Naive B cell (primary cell): ENCODE measurements around the gene SPDYE3. TPM values are rescaled to one million over a fixed set of nuclear protein-coding genes. Genes with fewer than 3 reads are reported as not detected.
"Not testable (repeated sequence)": the region's sequence is repeated elsewhere in the genome, so short reads cannot be mapped to it uniquely, and the experiment has no call there.

Source experiments
- ATAC-seq, 2 donors: fragments of 150-1000 bp; cut with Tn5 transposase; 2 replicates each; pipeline ENCODE4 v1.10.0; 2021; ENCODE audit warnings: low read depth in 2 of 2, mild to moderate bottlenecking in 2 of 2, moderate library complexity in 2 of 2
- DNase-seq: peaks from one replicate; pipeline ENCODE4 v3.0.0; 2022
- H3K27ac Mint-ChIP-seq, 6 donors: one replicate each; pipeline ENCODE4 v1.8.0; 2020 to 2022; ENCODE audit warnings: mild to moderate bottlenecking in 6 of 6, mixed read lengths in 6 of 6, moderate library complexity in 5 of 6, inconsistent platforms in 2 of 6
- H3K27me3 Mint-ChIP-seq, 3 donors: one replicate each; pipeline ENCODE4 v1.8.0; 2021 to 2022; ENCODE audit warnings: mixed read lengths in 3 of 3, mild to moderate bottlenecking in 1 of 3
- H3K36me3 Mint-ChIP-seq, 2 donors: one replicate each; pipeline ENCODE4 v1.8.0; 2020 to 2022; ENCODE audit warnings: mixed read lengths in 2 of 2, inconsistent platforms in 1 of 2, mild to moderate bottlenecking in 1 of 2
- H3K4me1 Mint-ChIP-seq, 3 donors: one replicate each; pipeline ENCODE4 v1.8.0; 2020 to 2022; ENCODE audit warnings: mixed read lengths in 3 of 3, inconsistent platforms in 1 of 3, mild to moderate bottlenecking in 1 of 3, moderate library complexity in 1 of 3
- H3K4me3 Mint-ChIP-seq, 8 donors: one replicate each; pipeline ENCODE4 v1.8.0; 2020 to 2022; ENCODE audit warnings: mild to moderate bottlenecking in 8 of 8, mixed read lengths in 8 of 8, moderate library complexity in 8 of 8, inconsistent platforms in 2 of 8
- H3K9me3 Mint-ChIP-seq, 7 donors: one replicate each; pipeline ENCODE4 v1.8.0; 2020 to 2022; ENCODE audit warnings: mixed read lengths in 7 of 7, mild to moderate bottlenecking in 5 of 7, inconsistent platforms in 2 of 7, moderate library complexity in 1 of 7
- polyA plus RNA-seq, 6 donors: library from polyadenylated mRNA; unstranded; fragments of 300-500 nt; fragmentation: Illumina TruSeq; gene quantifications; one replicate each; pipeline ENCODE4 v1.2.3, GENCODE V29; 2021; ENCODE audit warnings: low read depth in 6 of 6

Gene SPDYE3
- 10 to 100 TPM in 1 of 6 donors, 1 to 10 TPM in 5; 5.0 to 10.3 (median 8.5) TPM for polyA plus RNA-seq

- ATAC-seq, H3K4me3 Mint-ChIP-seq, H3K4me1 Mint-ChIP-seq, H3K36me3 Mint-ChIP-seq, DNase-seq, H3K27me3 Mint-ChIP-seq, H3K9me3 Mint-ChIP-seq: not testable (repeated sequence)
- peak within 1 kb of the TSS in 1 of 6 donors; percentile 83 for H3K27ac Mint-ChIP-seq
These were observed at the start of gene SPDYE3 for GRCh38 chr7:100307402-100307801. Gene SPDYE3, plus strand, starts transcription at chr7:100307702. Its CDS starts 184 bp downstream, at chr7:100307886.

GRCh38 chr7:100259984-100260383, 47.5 kb upstream of the SPDYE3 start:
- DNase-seq, H3K9me3 Mint-ChIP-seq, H3K27me3 Mint-ChIP-seq, H3K36me3 Mint-ChIP-seq, H3K4me3 Mint-ChIP-seq, ATAC-seq, H3K4me1 Mint-ChIP-seq: not testable (repeated sequence)
- H3K27ac Mint-ChIP-seq: peak overlapping the region in 1 of 6 donors; percentile 5

GRCh38 chr7:100262896-100263295, 44.6 kb upstream of the SPDYE3 start:
- not testable (repeated sequence) for H3K27me3 Mint-ChIP-seq, H3K9me3 Mint-ChIP-seq, DNase-seq, H3K27ac Mint-ChIP-seq, ATAC-seq, H3K4me3 Mint-ChIP-seq, H3K36me3 Mint-ChIP-seq
- H3K4me1 Mint-ChIP-seq: peaks cover 15 to 26% (median 23%) of the 10 kb centered on the region in 3 donors

DNA sequence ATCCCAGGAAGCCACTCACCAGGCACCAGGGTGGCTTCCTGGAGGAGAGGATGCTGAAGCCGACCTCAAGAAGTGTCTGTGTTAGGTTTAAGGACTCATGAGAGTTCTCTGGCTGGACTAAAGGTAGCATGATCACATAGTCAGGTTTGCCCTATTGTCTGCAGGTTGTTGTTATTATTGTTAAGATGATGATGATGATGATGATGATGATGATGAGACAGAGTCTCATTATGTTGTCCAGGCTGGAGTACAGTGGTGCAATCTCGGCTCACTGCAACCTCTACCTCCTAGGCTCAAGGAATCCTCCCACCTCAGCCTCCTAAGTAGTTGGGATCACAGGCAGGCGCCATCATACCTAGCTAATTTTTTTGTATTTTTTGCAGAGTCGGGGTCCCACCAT, 43.3 kb upstream of the SPDYE3 start:
- not testable (repeated sequence) for DNase-seq, H3K4me3 Mint-ChIP-seq, H3K27me3 Mint-ChIP-seq, H3K36me3 Mint-ChIP-seq, H3K9me3 Mint-ChIP-seq, ATAC-seq
- Mint-ChIP-seq H3K4me1 (peaks cover 19 to 26% (median 23%) of the 10 kb centered on the region in 3 donors), H3K27ac (peak overlapping the region in 1 of 6 donors; percentile 24)

- Mint-ChIP-seq H3K27ac (peak overlapping the region in 1 of 6 donors; percentile 9), H3K4me1 (peaks cover 19 to 26% (median 23%) of the 10 kb centered on the region in 3 donors)
- DNase-seq, H3K36me3 Mint-ChIP-seq, H3K4me3 Mint-ChIP-seq, ATAC-seq, H3K27me3 Mint-ChIP-seq, H3K9me3 Mint-ChIP-seq: not testable (repeated sequence)
These were observed 42.8 kb upstream of the SPDYE3 start for GRCh38 chr7:100264669-100265165.

DNA sequence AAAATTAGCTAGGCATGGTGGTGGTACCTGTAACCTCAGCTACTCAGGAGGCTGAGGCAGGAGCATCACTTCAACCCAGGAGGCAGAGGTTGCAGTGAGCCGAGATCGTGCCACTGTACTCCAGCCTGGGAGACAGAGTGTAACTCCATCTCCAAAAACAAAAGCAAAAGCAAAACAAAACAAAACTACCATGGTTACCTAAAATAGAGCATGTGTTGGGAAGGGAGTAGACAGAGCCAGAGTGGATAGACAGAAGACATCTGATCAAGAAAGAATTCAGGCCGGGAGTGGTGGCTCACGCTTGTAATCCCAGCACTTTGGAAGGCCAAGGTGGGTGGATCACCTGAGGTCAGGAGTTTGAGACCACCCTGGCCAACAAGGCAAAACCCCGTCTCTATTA, 41.7 kb upstream of the SPDYE3 start:
- not testable (repeated sequence) for ATAC-seq, DNase-seq

GRCh38 chr7:100266576-100267354, 40.7 kb upstream of the SPDYE3 start:
- Mint-ChIP-seq H3K9me3 (no peaks in the 10 kb centered on the region), H3K4me3 (peak overlapping the region in 4 of 8 donors; percentile 9 to 42 (median 27)), H3K4me1 (peaks cover 26 to 31% (median 26%) of the 10 kb centered on the region in 3 donors), H3K27me3 (no peaks in the 10 kb centered on the region), H3K27ac (peak overlapping the region in 2 of 6 donors; percentile 14 to 70), H3K36me3 (no peaks in the 10 kb centered on the region)
- ATAC-seq (no peak), DNase-seq (no peak)

More for the DNA sequence above, 41.7 kb upstream of the SPDYE3 start:
- not testable (repeated sequence) for H3K4me3 Mint-ChIP-seq, H3K36me3 Mint-ChIP-seq, H3K27ac Mint-ChIP-seq, H3K9me3 Mint-ChIP-seq, H3K27me3 Mint-ChIP-seq
- H3K4me1 Mint-ChIP-seq: peaks cover 22 to 25% (median 23%) of the 10 kb centered on the region in 3 donors

DNA sequence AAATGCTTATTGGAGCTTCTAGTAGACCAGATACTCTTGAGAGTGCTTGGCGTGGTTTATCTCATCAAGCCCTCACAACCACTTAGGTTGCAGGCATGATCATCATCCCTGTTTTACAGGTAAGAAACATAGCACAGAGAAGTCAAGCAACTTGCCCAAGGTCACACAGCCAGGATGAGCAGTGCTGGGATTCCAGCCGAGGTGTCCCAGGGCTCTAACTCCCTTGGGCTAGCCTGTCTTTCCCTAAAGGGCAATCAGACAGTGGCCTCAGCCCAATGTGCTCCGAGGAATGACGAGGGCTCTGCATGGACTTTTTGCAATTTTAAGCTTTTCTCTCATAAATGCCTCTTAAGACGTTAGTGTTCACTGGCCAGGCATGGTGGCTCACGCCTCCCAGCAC, 39.9 kb upstream of the SPDYE3 start:
- no peak for ATAC-seq
- Mint-ChIP-seq H3K27ac (no peak overlapping the region), H3K27me3 (no peaks in the 10 kb centered on the region), H3K9me3 (no peaks in the 10 kb centered on the region), H3K4me3 (peak overlapping the region in 1 of 8 donors; percentile 53), H3K36me3 (no peaks in the 10 kb centered on the region), H3K4me1 (peaks cover 26 to 30% (median 26%) of the 10 kb centered on the region in 3 donors)
- DNase-seq: no peak

DNA sequence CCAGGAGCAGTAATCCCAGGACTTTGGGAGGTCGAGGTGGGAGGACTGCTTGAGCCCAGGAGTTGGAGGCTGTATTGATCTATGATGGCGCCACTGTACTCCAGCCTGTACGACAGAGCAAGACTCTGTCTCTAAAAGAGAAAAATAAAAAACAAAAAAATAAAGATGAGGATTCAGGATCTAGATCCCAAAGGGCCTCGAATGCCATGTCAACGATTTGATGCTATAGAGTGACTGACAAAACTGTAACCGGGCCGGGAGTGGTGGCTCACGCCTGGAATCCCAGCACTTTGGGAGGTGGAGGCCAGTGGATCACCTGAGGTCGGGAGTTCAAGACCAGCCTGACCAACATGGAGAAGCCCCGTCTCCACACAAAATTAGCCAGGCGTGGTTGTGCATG, 38.6 kb upstream of the SPDYE3 start:
- peaks cover 26 to 31% (median 26%) of the 10 kb centered on the region in 3 donors for H3K4me1 Mint-ChIP-seq
- H3K9me3 Mint-ChIP-seq, DNase-seq, ATAC-seq, H3K27me3 Mint-ChIP-seq, H3K36me3 Mint-ChIP-seq: not testable (repeated sequence)
- H3K27ac Mint-ChIP-seq: peak overlapping the region in 1 of 6 donors; percentile 14
- H3K4me3 Mint-ChIP-seq: peak overlapping the region in 4 of 8 donors; percentile 5 to 89 (median 38)

DNA sequence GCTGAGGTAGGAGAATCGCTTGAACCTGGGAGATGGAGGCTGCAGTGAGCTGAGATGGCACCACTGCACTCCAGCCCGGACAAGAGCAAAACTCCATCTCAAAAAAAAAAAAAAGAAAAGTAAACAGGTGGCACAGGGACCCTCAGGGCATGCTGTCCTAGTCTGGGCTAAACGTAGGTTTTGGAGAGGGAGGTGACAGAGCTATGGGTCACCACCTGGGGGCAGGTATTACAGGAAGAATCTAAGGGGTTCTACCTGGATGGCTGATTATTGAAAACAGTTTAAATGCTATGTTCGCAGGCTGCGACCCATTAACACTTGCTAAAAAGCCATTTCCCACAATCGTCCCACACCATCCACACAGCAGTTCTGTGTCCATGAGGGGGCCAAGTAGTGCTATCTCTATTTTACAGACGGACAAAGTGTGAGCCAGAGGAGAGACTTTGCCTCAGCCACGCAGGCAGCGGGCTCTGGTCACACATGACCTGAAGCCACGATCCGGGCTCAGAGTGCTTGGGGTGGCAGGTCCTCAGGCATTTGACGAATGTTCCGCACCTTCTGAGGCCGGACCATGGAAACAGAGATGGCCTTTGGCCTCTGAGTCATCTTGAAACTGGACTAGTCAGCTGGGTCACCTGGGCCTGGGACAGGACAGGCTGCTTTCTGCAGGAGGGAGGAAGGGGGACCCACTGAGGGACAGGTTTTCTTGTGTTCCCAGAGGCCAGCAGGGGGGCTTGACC, 38.0 kb upstream of the SPDYE3 start:
- DNase-seq, H3K27ac Mint-ChIP-seq, H3K9me3 Mint-ChIP-seq, H3K27me3 Mint-ChIP-seq, H3K36me3 Mint-ChIP-seq, ATAC-seq: not testable (repeated sequence)
- H3K4me3 Mint-ChIP-seq: peak overlapping the region in 4 of 8 donors; percentile 43 to 89 (median 56)
- peaks cover 26 to 32% (median 26%) of the 10 kb centered on the region in 3 donors for H3K4me1 Mint-ChIP-seq

GRCh38 chr7:100270046-100270918, 37.2 kb upstream of the SPDYE3 start:
- H3K9me3 Mint-ChIP-seq, DNase-seq, ATAC-seq, H3K27me3 Mint-ChIP-seq, H3K36me3 Mint-ChIP-seq: not testable (repeated sequence)
- Mint-ChIP-seq H3K4me3 (peak overlapping the region; percentile 75 to 91 (median 87)), H3K27ac (peak overlapping the region in 4 of 6 donors; percentile 46 to 94 (median 60)), H3K4me1 (peaks cover 30 to 40% (median 32%) of the 10 kb centered on the region in 3 donors)

DNA sequence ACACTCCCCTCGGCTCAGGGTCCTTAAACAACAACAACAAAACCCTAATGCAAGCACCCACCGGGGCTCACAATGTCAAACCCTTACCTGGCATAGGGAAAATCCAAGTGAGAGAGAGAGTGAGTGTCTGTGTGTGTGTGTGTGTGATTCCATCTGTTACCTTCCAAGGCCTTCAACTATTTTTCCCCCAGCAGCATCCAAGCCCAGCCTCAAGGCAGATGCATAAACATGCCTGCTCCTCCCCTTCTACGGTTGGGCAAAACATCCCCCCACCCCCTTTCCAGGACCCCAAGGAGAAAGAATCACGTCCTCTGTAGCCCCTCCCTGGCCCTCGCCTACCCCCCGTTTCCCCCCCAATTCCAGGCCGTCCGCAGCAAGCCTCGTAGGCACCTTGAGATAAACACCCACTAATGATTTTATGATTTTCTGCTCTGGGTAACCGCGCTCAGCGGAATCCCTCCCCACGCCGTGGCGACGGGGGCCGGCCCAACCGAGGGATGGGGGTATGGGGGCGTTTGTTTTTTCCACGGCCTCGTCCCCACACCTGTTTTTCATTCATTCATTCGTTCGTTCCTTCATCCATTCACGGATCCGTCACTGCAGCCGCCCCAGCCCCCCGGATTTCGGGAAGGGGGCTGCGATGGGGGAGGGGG, 36.4 kb upstream of the SPDYE3 start:
- DNase-seq, H3K27me3 Mint-ChIP-seq, ATAC-seq, H3K9me3 Mint-ChIP-seq, H3K36me3 Mint-ChIP-seq: not testable (repeated sequence)
- H3K27ac Mint-ChIP-seq: peak overlapping the region in 3 of 6 donors; percentile 46 to 94 (median 61)
- H3K4me1 Mint-ChIP-seq: peaks cover 27 to 44% (median 29%) of the 10 kb centered on the region in 3 donors
- H3K4me3 Mint-ChIP-seq: peak overlapping the region; percentile 75 to 91 (median 87)
